Right atrium auricular region (tissue), 2 donors: ENCODE data around the gene ATP6V0A4. TPM values are rescaled to one million over a fixed set of nuclear protein-coding genes. Genes with fewer than 3 reads are reported as not detected.

Source experiments
- DNase-seq: peaks from one replicate; pipeline ENCODE4 v3.0.0-alpha.2; 2019; ENCODE audit warnings: low spot score
- H3K27ac ChIP-seq, 2 donors: fragments of 200-600 bp; sonication (generic); 1 replicate in 1 of 2; 2 replicates in 1 of 2; pipeline ENCODE4 v1.5.1; 2016 to 2019
- H3K27me3 ChIP-seq, 2 donors: fragments of 200-600 bp; sonication (generic); one replicate each; pipeline versions ENCODE4 v1.5.1 to v1.6.0; 2017 to 2019
- H3K36me3 ChIP-seq: fragments of 200-600 bp; sonication (generic); one replicate; pipeline ENCODE4 v1.5.1; 2016
- H3K4me1 ChIP-seq, 2 donors: fragments of 200-600 bp; sonication (generic); one replicate each; pipeline versions ENCODE4 v1.5.1 to v1.6.0; 2017 to 2019
- H3K4me3 ChIP-seq, 2 donors: fragments of 200-600 bp; sonication (generic); 1 replicate in 1 of 2; 2 replicates in 1 of 2; pipeline ENCODE4 v1.5.1; 2017 to 2019; ENCODE audit warnings: mild to moderate bottlenecking in 1 of 2, moderate library complexity in 1 of 2
- H3K9me3 ChIP-seq, 2 donors: fragments of 200-600 bp; sonication (generic); one replicate each; pipeline ENCODE4 v1.5.1; 2019
- CTCF ChIP-seq, 2 donors: fragments of 200-600 bp; sonication (generic); IDR thresholded peaks; one replicate each; pipeline ENCODE4 v1.5.1; 2019; ENCODE audit warnings: antibody characterized with exemption in 2 of 2
- total RNA-seq, 2 donors: library from RNA; depleted of rRNA; stranded (reverse); fragments of >200 nt; gene quantifications; one replicate each; pipeline ENCODE4 v1.1.0, GENCODE V29; 2016

The ATP6V0A4 gene
- total RNA-seq, 2 donors from 2014 or later = not detected

- Histone ChIP-seq H3K36me3 (no peaks in the 10 kb centered on the region), H3K9me3 (no peaks in the 10 kb centered on the region), H3K4me1 (no peaks in the 10 kb centered on the region), H3K27me3 (no peaks in the 10 kb centered on the region), H3K27ac (no peak overlapping the region), H3K4me3 (no peak overlapping the region)
- DNase-seq = no peak
- TF ChIP-seq CTCF (IDR thresholded peaks at IDR 0.05) = no peak
Measured at GRCh38 chr7:138710536-138711385, 87.2 kb downstream of the ATP6V0A4 start.

GRCh38 chr7:138705167-138705566 is 92.8 kb downstream of the ATP6V0A4 start:
- DNase-seq = no peak
- Histone ChIP-seq H3K27me3 (no peaks in the 10 kb centered on the region), H3K27ac (no peak overlapping the region), H3K4me1 (no peaks in the 10 kb centered on the region), H3K36me3 (no peaks in the 10 kb centered on the region), H3K4me3 (no peak overlapping the region), H3K9me3 (no peaks in the 10 kb centered on the region)
- TF ChIP-seq CTCF (IDR thresholded peaks at IDR 0.05) = no peak

GRCh38 chr7:138701537-138701923 is 96.5 kb downstream of the ATP6V0A4 start:
- no peak overlapping the region for H3K4me3 ChIP-seq

GRCh38 chr7:138700857-138701536 is 97.0 kb downstream of the ATP6V0A4 start, which contains the start of gene SVOPL:
Gene SVOPL (minus strand): TSS chr7:138701362. CDS start chr7:138679045, 22,317 bp downstream.
- DNase-seq = no peak
- Histone ChIP-seq H3K36me3 (no peaks in the 10 kb centered on the region), H3K4me3 (no peak within 1 kb of the TSS), H3K4me1 (no peaks in the 10 kb centered on the region), H3K9me3 (no peaks in the 10 kb centered on the region), H3K27ac (no peak within 1 kb of the TSS), H3K27me3 (no peaks in the 10 kb centered on the region)
- TF ChIP-seq CTCF (IDR thresholded peaks at IDR 0.05) = no peak

More at GRCh38 chr7:138701537-138701923, 96.5 kb downstream of the ATP6V0A4 start:
- DNase-seq = no peak
- Histone ChIP-seq H3K36me3 (no peaks in the 10 kb centered on the region), H3K27ac (no peak overlapping the region), H3K4me1 (no peaks in the 10 kb centered on the region), H3K27me3 (no peaks in the 10 kb centered on the region), H3K9me3 (no peaks in the 10 kb centered on the region)
- TF ChIP-seq CTCF (IDR thresholded peaks at IDR 0.05) = no peak

GRCh38 chr7:138699661-138700060 is 98.3 kb downstream of the ATP6V0A4 start:
- H3K9me3 ChIP-seq = no peaks in the 10 kb centered on the region
- H3K27me3 ChIP-seq = no peaks in the 10 kb centered on the region
- no peak overlapping the region for H3K27ac ChIP-seq

More at GRCh38 chr7:138699661-138700060, 98.3 kb downstream of the ATP6V0A4 start:
- Histone ChIP-seq H3K36me3 (no peaks in the 10 kb centered on the region), H3K4me3 (no peak overlapping the region), H3K4me1 (no peaks in the 10 kb centered on the region)
- no peak for DNase-seq
- TF ChIP-seq CTCF (IDR thresholded peaks at IDR 0.05) = no peak
